ENCODE measurements around the gene DIAPH1. TPM values are rescaled to one million over a fixed set of nuclear protein-coding genes. Genes with fewer than 3 reads are reported as not detected.

Gene DIAPH1
- total RNA-seq, 4 donors from 2014 or later, result 48.2 to 65.0 (median 55.0) TPM

GRCh38 chr5:141484641-141485311 is 134.0 kb downstream of the DIAPH1 start, which contains the start of gene PCDHGC4:
Gene PCDHGC4 (plus strand): TSS chr5:141485030. CDS start chr5:141485174, 144 bp downstream.
- TF ChIP-seq, protein P1, sequence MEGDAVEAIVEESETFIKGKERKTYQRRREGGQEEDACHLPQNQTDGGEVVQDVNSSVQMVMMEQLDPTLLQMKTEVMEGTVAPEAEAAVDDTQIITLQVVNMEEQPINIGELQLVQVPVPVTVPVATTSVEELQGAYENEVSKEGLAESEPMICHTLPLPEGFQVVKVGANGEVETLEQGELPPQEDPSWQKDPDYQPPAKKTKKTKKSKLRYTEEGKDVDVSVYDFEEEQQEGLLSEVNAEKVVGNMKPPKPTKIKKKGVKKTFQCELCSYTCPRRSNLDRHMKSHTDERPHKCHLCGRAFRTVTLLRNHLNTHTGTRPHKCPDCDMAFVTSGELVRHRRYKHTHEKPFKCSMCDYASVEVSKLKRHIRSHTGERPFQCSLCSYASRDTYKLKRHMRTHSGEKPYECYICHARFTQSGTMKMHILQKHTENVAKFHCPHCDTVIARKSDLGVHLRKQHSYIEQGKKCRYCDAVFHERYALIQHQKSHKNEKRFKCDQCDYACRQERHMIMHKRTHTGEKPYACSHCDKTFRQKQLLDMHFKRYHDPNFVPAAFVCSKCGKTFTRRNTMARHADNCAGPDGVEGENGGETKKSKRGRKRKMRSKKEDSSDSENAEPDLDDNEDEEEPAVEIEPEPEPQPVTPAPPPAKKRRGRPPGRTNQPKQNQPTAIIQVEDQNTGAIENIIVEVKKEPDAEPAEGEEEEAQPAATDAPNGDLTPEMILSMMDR (IDR thresholded peaks at IDR 0.05; ENCODE audit: low read depth), result no peak

DNA sequence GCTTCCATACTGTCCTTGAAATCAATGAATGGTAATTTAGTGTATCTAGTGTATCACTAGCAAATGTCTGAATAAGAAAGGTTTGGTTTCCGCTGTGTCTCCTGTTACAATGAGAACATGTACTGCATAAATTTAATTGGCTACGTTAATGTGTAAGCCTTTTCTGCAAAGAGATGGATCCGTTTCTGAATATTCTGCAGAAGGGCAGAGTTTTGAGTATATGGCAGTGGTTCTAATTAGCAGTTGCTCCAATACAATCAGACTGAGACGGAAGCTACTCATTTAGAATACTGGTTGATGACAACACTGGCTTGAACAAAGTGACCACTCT is 134.5 kb downstream of the DIAPH1 start:
- TF ChIP-seq, protein P1 (IDR thresholded peaks at IDR 0.05; ENCODE audit: low read depth), result no peak

GRCh38 chr5:141483902-141484301 is 134.9 kb downstream of the DIAPH1 start:
- TF ChIP-seq, protein P1 (IDR thresholded peaks at IDR 0.05; ENCODE audit: low read depth), result no peak

- TF ChIP-seq, protein P1 (IDR thresholded peaks at IDR 0.05; ENCODE audit: low read depth), result no peak
Measured at GRCh38 chr5:141479776-141480175, 139.0 kb downstream of the DIAPH1 start.

GRCh38 chr5:141478321-141478945 is 140.4 kb downstream of the DIAPH1 start:
- TF ChIP-seq, protein P1 (IDR thresholded peaks at IDR 0.05; ENCODE audit: low read depth), result no peak

DNA sequence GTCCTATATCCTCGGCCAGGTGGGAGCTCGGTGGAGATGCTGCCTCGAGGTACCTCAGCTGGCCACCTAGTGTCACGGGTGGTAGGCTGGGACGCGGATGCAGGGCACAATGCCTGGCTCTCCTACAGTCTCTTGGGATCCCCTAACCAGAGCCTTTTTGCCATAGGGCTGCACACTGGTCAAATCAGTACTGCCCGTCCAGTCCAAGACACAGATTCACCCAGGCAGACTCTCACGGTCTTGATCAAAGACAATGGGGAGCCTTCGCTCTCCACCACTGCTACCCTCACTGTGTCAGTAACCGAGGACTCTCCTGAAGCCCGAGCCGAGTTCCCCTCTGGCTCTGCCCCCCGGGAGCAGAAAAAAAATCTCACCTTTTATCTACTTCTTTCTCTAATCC is 141.0 kb downstream of the DIAPH1 start:
- TF ChIP-seq, protein P1 (IDR thresholded peaks at IDR 0.05; ENCODE audit: low read depth), result no peak

- TF ChIP-seq, protein P1 (IDR thresholded peaks at IDR 0.05; ENCODE audit: low read depth), result no peak
Measured at GRCh38 chr5:141477044-141477575, 141.7 kb downstream of the DIAPH1 start.
